ENCODE results near the gene MACROD2.
A peak's percentile ranks its signal among the peaks of the same experiment; 100 is the strongest.

MACROD2 gene

DNA sequence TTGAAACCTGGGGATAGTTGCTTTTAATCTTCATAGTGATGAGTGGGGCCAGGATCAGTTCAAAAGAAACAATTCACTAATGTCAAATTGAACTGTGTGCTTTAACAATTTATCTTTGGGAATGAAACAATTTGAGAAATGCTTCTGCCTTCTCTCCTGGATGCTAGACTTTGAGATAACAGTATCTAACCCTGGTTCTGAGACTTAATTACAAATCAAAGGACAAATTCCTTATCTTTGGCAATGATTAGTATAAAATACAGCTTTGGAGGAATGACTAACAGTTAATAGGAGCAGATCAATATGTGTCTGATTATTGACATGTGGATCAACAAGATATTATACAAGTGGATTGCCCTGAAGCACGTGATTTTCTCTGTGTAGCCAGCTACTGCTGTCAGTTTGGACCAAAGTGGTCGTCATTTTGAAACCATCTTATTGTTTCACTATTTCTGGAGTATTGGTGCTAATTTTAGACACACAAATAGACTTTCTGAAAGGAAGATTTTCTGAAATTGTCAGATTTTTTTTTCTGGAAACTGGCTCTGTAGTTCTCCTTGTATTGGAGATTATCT is 348.3 kb downstream of the MACROD2 start:
- no peak for DNase-seq

DNA sequence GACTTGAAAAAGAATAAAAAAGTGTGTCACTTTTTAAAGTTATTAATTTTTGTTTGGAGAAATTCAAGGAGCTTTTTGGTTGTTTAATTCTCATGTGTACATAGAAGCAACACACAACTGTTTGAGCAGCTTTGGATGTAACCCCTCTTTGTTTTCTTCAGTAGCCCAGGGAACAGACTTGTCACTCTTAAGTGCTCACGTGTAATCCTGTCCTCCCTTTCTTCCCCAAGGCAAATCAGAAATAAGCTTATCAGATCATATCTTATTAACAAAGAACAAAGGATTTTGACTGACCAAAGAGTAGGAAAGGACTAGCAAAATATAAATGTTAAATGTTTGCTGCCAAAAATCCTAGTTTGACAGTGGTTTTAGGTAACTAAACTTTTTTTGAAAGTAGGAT is 349.4 kb downstream of the MACROD2 start:
- no peak for DNase-seq

DNA sequence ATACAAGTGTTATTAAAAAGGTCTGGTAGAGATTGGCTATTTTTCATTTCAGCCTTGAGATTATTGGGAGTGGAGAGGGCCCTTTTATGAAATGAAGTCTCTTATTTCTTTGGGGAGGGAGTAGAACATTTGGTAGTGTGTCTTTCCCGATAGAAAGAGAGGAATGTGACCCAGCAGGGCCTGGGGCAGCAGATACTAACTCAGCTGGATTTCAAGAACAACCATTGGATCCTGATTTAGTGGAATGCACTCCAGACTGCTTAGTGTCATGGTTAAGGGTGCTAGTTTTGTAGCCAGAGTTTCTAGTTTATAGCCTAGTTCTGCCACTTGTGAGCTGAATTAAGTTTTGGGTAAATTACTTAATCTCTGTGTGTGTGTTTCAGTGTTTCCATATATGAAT is 360.5 kb downstream of the MACROD2 start:
- no peak for DNase-seq

DNA sequence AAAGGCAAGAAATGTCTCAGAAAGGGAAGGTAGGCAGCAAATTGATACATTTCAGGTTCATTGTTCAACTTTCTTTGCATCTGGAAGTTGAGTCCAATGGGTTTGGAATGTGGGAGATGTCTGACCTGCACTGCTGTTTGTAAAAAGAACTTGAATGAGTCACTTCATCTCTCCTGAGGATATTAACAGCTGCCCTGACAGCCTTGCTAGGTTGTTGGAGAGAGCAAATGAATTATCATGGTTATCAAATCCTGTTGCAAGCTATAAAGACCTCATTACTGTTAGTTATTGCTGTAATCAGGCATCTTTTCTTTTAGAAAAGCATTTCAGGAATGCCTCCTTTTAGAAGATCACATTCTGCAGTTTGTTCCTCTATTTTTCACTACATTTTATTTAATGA is 365.1 kb downstream of the MACROD2 start:
- no peak for DNase-seq

DNA sequence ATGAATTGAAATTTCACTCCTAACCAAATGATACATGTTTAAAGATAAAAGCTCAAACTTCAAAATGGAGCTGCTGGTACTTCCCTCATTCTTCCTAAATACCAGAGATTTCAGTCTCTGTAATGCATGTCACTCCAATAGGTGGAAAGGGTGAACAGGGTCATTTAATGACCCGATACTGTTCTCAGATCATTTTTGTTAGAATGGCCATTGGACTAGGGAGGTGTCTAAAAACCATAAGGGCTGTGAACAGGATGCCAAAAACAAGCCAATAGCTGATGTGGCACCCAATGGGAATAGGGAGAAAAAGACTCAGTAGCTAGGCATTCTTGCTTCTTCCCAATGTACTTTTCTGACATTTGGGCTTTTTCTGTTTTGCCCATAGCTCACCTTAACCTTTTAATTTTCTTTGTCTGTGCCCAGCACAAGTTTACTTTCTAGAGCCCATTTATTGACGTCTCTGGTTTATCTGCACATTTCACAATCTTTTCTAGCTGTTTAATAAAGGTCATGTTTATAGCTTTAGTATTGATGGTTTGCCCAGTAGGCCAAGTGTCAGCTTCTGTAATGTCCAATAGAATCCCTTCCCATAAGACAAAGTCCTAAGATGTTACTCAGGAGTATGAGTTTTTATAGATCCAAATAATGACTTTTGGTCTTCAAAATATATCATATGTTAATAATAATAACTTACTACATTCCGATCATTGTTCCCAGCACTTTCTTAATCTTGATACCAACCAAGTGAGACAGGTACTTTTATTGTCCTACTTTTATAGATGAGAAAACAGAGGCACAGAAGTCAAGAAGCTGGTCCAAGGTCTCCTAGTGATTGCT is 366.4 kb downstream of the MACROD2 start:
- no peak for DNase-seq

DNA sequence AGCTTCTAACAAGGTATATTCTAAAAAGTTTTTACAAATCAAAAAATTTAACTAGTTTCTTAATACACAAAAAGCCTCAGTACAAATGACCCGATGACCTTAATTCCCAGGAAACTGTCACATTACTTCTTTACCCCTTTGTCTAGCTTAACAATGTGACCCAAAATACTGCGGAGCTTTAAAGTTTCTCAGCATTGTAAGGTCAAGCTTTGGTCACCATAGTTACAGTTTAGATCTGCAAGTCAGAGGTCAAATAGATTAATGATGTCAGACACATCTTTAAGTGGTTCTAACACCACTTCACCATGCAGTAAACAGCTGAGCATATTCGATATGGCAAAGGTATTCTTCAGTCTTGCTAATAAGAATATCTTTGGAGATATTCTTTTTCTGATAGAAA is 378.9 kb downstream of the MACROD2 start:
- DNase-seq = no peak

DNA sequence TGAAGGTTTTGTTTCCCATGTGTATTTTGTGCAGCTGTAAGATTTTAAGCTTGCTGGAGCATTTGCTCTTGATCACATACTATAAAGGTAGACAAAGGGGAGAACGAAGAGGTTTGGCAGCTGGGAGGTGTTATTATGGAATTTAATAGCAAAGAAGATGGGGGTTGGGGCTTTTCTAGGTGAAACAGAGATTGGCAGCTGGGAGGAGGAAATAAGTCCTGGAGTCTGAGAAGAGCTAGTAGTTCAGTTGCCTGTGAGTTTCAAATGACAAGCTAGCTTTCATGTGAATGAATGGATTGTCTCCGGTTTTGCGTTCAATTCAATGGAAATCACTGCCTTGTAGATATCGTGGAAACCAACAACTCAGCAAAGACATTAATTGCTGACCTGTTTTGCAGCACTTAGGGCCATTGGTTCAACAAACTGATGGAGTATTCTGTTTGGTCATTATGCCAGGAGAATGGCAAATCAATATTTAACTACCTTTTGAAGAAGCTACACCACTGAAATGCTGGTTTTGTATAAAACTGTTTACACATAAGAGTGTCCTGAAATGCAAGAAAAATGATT is 380.2 kb downstream of the MACROD2 start:
- peak; percentile 51 for DNase-seq

DNA sequence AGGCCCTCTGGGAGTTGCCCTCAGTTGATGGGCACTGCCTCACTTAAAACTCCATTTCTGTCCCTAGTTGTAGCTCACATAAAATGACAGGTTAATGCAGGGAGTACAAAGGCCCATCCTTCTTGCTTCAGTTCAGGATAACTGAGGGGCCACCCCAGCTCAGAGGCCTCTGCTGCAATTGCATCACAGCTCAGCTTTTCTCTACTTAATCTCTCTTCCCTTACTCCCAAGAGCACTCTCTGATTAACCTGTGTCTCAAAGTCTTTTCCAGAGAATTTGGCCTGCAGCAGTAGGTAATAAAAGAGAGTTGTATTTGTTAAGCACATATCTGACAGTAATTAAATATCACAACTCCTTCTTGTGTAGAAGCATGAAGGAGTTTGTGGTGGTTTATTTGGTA is 383.0 kb downstream of the MACROD2 start:
- no peak for DNase-seq

DNA sequence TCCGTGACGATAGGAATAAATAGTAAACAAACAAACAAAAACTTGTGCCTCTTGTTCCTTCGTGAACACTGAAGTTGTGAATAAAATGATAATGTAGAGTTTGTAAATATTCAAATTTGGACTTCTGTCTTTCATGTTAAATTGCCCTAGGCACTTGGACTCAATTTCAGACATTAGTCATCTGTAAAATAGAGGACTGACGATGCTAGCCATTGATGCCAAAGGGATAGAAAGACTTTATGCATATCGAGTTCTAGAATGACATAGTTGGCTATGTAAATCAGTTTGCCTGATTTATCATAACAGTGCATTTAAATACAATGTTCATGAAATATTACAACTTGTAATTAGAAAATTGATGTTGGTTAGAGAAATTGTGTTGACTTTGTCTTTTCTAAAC is 388.0 kb downstream of the MACROD2 start:
- DNase-seq = no peak

DNA sequence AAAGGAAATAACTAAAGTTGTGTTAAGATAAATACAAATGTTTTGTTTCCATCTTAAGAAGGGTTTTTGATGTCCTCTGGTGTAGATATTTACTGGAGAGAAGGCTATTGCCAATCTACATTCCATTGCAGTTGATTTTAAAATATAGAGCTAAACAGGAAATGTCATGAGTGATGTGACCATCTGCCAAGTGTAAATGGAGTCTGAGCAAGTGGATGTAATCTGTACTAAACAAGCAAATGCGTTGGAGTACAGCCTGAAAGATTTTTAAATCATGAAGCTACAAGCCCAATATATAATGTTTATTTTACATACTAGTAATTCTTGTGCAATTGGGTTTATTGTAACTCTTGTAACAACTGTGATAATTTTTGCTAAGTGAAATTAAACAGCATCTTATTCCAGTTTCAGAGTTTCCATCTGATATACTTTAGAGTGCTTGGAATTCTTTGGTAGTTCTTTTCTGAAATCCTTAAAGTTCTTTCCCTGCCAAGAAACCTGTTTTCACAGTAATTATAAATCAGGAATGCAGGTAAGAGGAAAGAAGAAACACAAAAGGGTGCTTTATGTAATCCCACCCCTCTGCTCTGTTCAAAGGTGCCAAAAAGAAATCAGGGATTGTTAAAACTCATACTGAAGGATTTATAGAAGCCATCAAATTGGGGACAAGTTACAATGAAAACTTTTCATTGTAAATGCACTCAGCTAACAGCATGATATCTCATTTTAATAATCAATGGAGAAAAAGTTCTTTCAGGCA is 389.3 kb downstream of the MACROD2 start:
- no peak for DNase-seq

DNA sequence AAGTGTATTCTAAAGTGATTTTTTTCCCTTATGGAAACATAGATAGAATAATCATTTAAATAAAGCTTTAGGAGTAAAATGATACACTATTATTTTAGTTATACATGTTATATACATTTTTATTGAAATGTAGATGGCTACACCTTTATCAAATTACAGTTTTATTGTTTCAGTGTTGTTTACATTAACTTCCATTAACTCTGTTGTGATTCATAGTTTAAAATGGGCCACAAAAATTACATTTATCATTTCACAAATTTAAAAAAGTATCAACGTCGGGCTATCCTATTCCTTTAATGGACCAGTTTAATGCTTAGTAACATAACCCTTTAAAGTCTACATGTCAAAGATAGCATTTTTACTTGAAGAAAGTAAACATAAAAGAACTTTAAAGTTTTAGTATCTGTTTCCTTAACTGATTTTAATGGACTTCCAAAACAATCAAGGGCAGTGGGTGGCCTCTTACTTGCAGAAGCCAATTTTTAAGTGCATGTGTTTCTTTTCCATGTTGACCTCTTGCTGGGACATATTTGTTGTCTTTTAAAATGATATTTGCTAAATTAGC is 389.9 kb downstream of the MACROD2 start:
- no peak for DNase-seq

DNA sequence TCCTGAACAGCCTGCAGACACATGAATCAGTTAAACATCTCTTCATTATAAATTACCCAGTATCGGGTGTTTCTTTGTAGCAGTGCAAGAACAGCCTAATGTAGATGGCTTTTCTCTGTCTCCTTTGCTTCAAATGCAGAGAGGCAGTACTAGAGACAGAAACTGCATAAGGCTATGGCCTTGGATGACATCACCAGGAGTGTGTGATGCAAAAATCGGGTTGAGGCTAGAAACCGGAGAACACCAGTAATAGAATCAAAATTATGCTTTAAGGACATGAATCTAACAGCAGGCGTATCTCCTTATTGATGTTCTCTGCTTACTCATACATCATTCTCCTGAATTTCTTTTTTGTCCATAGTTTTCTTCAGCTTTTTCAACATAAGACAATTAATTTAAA is 391.4 kb downstream of the MACROD2 start:
- no peak for DNase-seq

DNA sequence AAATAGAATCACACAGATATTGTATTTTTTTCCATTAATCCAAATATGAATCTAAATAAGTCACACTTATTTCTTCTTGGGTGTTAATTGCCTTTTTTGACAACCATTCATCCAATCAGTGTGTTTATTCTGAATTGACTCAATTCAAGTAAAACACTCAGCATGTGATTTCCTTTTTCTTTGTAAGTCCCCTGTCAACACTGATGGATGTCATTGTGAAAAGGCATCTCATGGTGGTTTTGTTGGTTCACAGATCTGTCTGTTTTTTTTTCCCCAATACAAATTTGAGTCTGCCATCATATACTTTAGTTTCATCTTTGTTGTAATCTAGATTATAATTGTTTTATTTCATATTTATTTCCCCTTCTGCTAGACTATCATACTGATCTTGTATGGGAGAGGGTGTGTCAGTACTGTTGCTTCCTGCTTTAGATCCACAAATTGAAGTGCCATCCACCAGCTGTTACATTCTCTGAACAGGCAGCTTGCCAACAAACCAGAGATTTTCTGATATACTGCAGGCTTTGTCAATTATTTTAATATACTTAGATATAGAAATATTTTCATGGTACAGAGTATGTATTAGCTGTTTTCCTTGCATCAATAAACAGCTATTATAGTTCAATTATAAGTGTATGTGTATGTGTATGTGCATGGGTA is 406.3 kb downstream of the MACROD2 start:
- DNase-seq = peak; percentile 32

DNA sequence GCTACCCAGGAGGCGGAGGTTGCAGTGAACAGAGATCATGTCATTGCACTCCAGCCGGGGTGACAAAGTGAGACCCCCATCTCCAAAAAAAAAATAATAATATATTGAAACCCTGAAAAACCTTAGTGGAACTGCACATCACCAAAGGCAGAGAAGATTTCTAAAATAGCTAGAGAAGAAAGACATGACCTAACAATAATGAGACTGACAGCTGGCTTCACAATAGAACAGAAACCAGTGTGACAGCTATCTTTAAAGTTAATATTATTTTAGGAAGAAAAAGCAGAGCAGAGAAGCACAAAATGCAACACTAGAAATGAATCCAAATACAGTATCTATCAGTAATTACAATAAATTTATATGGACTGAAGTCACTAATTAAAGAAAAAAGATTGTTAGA is 409.2 kb downstream of the MACROD2 start:
- no peak for DNase-seq

DNA sequence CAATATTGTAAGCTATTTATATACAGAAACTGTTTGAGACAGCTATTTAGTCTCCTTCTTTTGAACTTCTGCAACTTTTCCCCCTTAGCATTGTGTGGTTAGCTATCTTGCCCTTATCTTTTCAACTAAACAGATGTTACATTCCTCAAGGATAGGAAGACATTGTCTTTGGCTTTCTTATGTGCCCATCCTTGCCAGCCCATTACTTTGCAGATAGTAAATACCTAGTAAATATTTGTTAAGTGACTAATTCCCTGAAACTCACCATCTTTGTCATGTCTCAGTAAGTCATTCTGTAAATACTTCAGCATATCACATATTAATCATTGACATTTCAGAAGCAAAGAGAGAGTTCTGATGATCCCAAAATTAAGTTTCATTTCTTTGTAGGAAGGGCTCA is 411.2 kb downstream of the MACROD2 start:
- no peak for DNase-seq

DNA sequence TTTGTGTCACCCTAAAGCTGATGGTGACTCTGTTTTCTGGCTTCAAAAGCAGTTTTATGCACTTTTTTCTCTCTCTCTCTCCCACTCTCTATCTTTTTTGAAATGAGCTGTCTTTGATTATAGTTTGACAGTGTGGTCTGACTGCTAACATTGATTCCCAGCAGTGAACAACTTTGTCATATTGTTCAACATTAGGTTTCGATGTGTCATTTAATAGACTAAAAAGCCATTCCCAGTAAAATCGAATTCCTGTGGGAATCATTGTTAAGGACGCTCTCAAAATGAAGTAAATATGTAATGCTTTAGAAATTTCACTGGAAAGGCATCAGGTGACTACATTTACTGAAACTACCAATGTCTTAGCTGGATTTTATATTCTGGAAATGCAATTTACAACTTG is 412.0 kb downstream of the MACROD2 start:
- no peak for DNase-seq

DNA sequence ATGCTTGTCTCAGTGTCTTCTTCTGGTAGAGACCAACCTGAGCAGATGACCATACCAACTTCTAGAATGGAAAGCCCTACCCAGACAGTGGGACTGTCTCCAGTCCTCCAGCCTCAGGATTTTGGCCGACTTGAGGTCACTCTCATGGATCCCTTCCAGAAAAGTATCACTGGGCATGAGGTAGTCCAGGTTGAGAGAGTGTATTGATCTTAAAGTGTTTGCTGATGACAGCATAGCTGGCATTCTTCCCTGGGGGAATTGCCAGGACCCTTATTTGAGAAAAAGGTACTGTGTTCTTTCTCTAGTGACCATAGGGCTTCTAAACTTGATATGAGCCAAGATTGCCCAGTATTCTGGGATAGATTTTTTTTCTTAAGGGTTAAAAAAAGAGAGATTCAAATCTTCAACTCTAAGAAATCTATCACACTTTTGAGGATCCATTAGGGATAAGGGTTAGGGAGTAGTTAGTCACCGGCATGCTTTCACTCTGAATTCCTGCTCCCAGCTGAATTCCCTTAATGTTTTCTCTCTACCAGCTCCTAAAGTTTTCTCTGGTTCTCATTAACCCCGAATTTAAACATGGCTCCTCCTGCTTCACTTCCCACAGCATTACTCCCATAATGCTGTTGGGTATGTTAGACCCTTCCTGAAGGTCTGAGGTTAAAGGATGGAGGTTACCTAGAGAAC is 415.7 kb downstream of the MACROD2 start:
- no peak for DNase-seq

DNA sequence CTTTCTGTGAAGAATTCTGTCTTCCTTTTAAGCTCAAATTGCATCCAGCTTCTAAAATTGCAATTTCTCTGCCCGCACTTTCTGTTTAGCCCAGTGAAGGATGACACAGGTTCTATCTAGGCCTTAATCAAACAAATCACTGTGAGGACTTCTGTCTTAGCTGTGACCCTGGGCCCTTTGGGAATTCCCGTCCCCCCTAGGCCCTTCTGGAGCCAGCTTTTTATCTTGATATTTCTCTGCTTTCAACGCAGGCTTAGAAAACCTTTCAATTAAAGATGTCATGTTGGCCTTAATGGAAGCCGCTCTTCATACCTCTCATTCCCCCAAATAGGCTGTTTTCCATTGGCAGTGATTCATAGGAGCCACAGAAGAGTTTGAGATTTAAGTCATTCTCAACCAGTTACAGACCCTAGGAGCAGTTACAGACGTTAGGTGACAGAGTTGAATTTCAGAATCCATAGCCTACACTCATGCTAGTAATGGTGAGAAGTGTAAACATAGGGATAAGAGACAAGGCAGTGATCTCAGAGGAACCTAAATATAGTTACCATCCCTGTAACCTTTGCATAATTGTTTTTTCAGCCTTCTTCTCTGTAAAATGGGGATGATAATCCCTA is 416.9 kb downstream of the MACROD2 start:
- DNase-seq = no peak

DNA sequence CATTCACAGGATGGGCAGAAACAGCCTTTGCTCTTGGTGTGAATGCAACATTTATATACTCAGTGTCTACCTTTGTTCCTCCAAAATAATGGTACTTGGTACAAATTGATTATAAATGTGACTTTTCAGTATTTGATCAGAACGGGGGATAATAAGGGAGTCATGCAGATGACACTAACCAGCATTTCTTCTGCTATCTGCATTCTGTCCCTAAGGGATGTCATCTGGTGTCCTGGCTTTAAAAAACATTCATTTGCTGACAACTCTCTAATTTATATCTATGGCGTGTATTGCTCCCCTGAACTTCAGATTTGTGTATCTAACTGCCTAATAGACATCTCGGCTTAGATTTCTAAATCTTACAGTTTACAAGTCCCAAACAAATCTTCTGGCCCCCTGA is 418.5 kb downstream of the MACROD2 start:
- no peak for DNase-seq

DNA sequence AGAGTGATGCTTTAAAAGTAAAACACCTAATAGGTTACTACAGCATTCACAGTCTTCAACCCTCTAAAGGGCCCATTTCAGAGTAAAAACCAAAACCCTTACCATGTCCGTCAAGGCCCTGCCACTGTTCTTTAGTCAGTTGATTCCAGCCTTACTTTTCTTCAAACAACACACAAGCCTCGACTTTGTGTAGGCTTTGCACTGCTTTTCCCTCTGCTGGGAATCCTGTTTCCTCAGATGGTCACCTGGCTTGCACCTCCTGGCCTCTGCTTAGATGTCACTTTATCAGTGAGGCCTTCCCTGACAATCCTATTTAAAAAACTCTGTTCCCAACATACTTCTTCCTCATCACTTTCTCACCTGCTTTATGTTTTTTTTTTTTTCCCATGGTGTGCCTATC is 419.2 kb downstream of the MACROD2 start:
- DNase-seq = no peak

DNA sequence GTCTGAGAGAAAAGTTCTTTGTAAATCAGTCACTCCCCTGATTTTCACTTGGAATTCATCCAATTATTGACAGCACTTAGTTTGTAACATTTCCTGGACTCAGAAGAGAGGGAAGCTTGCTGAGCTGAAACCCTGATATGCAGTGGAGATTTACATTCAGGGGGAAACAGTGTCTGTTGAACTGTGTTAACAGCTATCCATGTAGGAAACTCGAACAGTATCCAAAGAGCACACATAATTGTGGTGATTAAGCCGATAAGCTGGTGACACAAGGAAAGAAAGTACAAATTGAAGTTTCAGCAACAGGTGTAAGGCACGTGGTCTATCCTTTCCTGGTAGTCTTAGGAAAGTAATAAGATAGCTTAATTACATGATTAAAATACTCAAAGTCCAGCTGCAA is 420.2 kb downstream of the MACROD2 start:
- peak; percentile 50 for DNase-seq

DNA sequence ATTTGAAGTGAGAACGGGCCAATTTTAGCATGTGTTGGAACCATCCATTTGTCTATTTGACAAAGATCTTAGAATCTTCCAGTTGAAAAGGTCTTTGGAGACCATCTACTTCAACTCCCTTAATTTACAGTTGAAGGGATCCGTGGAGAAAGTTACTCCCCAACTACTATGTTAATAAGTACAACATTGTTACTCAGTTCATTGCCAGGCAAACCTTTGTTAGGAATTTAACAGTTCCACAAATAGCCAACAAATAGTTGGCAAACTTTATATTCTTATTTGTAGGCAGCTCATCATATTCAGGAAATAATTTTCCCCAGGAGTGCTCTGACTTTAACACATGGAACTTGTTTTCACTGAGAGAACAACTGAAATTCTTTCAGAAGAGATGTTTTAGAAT is 423.1 kb downstream of the MACROD2 start:
- DNase-seq = no peak
